GM19025 (cell line): Measurements from ENCODE around the gene MUSK.

Source experiments
- ATAC-seq: cut with Tn5 transposase; IDR thresholded peaks from one replicate; pipeline ENCODE4 v1.9.1; 2021; ENCODE audit warnings: mild to moderate bottlenecking, low read depth, moderate library complexity; ENCODE audit not compliant: unreplicated experiment

Gene MUSK

GRCh38 chr9:110847671-110848070, 179.1 kb downstream of the MUSK start:
- ATAC-seq = no peak

GRCh38 chr9:110850401-110851135, 182.0 kb downstream of the MUSK start:
- no peak for ATAC-seq
